Tibial artery (tissue), 4 donors: ENCODE measurements around the gene FBXL14.
A peak's percentile ranks its signal among the peaks of the same experiment; 100 is the strongest.

Experiments used
- DNase-seq, 2 donors: peaks; one replicate each; pipeline ENCODE4 v3.0.0-alpha.2; 2019
- H3K27ac ChIP-seq, 2 donors: fragments of 200-600 bp; sonication (generic) in 1 of 2; 1 replicate in 1 of 2; 2 replicates in 1 of 2; pipeline ENCODE4 v1.5.1; 2018 to 2019; ENCODE audit warnings: mild to moderate bottlenecking in 1 of 2
- H3K27me3 ChIP-seq, 2 donors: fragments of 200-600 bp; sonication (generic) in 1 of 2; one replicate each; pipeline versions ENCODE4 v1.5.1 to v1.6.0; 2016 to 2019
- H3K36me3 ChIP-seq, 3 donors: fragments of 200-600 bp; sonication (generic) in 2 of 3; one replicate each; pipeline ENCODE4 v1.5.1; 2016 to 2019; ENCODE audit warnings: mild to moderate bottlenecking in 2 of 3
- H3K4me1 ChIP-seq, 4 donors: fragments of 200-600 bp; sonication (generic) in 2 of 4; 1 replicate in 3 of 4; 2 replicates in 1 of 4; pipeline ENCODE4 v1.5.1; 2016 to 2019
- H3K4me3 ChIP-seq, 2 donors: fragments of 200-600 bp; sonication (generic) in 1 of 2; 1 replicate in 1 of 2; 2 replicates in 1 of 2; pipeline ENCODE4 v1.5.1; 2018 to 2019; ENCODE audit warnings: mild to moderate bottlenecking in 2 of 2
- H3K9me3 ChIP-seq, 3 donors: fragments of 200-600 bp; sonication (generic) in 1 of 3; one replicate each; pipeline ENCODE4 v1.5.1; 2016 to 2019
- intact Hi-C: fragments of 100-400 bp; cut with DNase I; formaldehyde crosslinking; loops from one replicate; pipeline ENCODE4 v1.15.0; 2023; ENCODE audit warnings: low total_unique reads
- TF ChIP-seq, protein P1 (sequence below), 2 experiments: fragments of 200-600 bp in 1 of 2; fragments of 450-650 bp in 1 of 2; IDR thresholded peaks; one replicate each; pipeline ENCODE4 v1.5.1; 2017 to 2019; ENCODE audit warnings: antibody characterized with exemption in 2 of 2, mild to moderate bottlenecking in 1 of 2, moderate library complexity in 1 of 2

The FBXL14 gene

DNA sequence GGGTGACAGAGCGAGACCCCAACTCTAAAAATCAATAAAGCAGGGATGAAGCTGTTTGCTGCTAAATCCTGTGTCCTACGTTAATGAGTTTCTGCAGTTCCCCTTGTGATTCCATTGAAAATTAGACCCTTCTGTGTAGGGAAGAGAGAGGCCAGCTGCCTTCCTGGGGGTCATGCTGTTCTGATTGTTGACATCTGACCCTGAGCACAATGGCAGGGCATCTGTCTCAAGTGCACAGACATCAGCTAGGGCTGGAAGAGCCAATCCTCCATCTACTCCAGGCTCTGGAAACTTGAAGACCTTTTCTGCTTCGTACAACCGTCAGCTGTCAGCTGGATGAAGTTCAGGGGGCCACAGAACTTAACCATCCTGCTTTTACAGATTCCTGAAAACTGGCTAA, 10.1 kb downstream of the FBXL14 start:
- peaks cover 0 to 32% (median 16%) of the 10 kb centered on the region in 4 donors for H3K4me1 ChIP-seq

DNA sequence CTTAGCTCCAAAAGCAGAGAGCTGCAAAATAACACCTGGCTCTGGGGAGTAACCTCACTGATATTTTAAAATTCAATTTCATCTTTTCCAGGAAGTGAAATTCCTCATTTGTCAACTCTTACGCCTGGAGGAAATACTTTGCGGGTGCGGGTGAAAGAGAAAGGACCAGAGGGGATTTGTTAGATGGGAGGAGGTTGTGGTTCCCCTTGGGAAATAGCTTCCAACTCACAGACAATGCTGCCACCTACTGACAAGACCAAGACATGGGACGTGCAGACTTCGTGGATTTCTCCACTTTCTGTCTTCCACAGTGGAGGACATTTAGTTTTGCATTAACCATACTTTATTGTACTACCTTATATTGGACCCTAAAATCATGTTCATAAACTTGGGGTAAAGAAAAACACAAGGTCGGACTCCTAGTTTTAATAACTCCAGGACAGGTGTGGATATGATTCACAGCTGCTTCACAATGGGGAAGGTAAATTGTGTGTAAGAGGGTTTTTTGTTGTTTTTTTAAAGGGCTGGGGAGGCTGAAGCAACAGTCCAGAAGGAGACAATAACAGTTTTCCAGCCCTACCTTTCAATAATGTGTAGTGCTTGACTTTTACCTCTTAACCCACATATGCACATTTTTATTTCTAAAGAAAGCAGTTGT, 10.8 kb downstream of the FBXL14 start:
- Histone ChIP-seq H3K9me3 (no peaks in the 10 kb centered on the region), H3K27ac (no peak overlapping the region), H3K27me3 (no peaks in the 10 kb centered on the region), H3K36me3 (no peaks in the 10 kb centered on the region), H3K4me1 (peaks cover 0 to 26% (median 14%) of the 10 kb centered on the region in 4 donors), H3K4me3 (peak overlapping the region; percentile 7 to 20)
- intact Hi-C loops = loop anchor here (5.0 kb wide), 1 partner anchor 466 kb away; no protein-coding TSS in a partner anchor
- TF ChIP-seq, protein P1, sequence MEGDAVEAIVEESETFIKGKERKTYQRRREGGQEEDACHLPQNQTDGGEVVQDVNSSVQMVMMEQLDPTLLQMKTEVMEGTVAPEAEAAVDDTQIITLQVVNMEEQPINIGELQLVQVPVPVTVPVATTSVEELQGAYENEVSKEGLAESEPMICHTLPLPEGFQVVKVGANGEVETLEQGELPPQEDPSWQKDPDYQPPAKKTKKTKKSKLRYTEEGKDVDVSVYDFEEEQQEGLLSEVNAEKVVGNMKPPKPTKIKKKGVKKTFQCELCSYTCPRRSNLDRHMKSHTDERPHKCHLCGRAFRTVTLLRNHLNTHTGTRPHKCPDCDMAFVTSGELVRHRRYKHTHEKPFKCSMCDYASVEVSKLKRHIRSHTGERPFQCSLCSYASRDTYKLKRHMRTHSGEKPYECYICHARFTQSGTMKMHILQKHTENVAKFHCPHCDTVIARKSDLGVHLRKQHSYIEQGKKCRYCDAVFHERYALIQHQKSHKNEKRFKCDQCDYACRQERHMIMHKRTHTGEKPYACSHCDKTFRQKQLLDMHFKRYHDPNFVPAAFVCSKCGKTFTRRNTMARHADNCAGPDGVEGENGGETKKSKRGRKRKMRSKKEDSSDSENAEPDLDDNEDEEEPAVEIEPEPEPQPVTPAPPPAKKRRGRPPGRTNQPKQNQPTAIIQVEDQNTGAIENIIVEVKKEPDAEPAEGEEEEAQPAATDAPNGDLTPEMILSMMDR (IDR thresholded peaks at IDR 0.05) = peak; percentile 82 to 89
- DNase-seq = peak in 1 of 2 donors; percentile 80

More for the DNA sequence above, 10.1 kb downstream of the FBXL14 start:
- no peaks in the 10 kb centered on the region for H3K27me3 ChIP-seq
- no peak overlapping the region for H3K27ac ChIP-seq
- no peaks in the 10 kb centered on the region for H3K36me3 ChIP-seq
- TF ChIP-seq, protein P1 (IDR thresholded peaks at IDR 0.05) = no peak
- intact Hi-C loops = loop anchor here (5.0 kb wide), 1 partner anchor 467 kb away; no protein-coding TSS in a partner anchor
- H3K9me3 ChIP-seq = no peaks in the 10 kb centered on the region
- H3K4me3 ChIP-seq = no peak overlapping the region
- no peak for DNase-seq

DNA sequence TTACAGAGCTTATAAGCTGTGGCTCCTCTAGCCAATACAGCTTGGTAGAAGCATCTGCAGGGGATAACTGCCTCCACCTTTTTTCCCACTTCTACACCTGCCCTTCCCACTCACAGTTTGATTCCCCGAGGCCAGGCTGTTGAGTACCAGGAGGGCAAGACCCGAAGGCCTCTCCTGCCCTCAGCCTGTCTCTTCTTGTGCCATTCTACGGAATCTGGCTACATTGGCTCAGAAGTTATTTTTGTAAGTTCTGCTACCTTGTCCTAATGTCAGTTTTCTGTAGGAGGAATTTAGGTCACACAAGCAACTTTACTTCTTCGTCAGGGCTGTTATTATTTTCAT, 11.7 kb downstream of the FBXL14 start:
- no peaks in the 10 kb centered on the region for H3K36me3 ChIP-seq
- peaks cover 0 to 18% (median 10%) of the 10 kb centered on the region in 4 donors for H3K4me1 ChIP-seq
- no peak overlapping the region for H3K27ac ChIP-seq
- H3K27me3 ChIP-seq = no peaks in the 10 kb centered on the region
- intact Hi-C loops = loop anchor here (5.0 kb wide), 1 partner anchor 465 kb away; no protein-coding TSS in a partner anchor
- DNase-seq = no peak
- H3K9me3 ChIP-seq = no peaks in the 10 kb centered on the region
- no peak overlapping the region for H3K4me3 ChIP-seq
- TF ChIP-seq, protein P1 (IDR thresholded peaks at IDR 0.05) = no peak

DNA sequence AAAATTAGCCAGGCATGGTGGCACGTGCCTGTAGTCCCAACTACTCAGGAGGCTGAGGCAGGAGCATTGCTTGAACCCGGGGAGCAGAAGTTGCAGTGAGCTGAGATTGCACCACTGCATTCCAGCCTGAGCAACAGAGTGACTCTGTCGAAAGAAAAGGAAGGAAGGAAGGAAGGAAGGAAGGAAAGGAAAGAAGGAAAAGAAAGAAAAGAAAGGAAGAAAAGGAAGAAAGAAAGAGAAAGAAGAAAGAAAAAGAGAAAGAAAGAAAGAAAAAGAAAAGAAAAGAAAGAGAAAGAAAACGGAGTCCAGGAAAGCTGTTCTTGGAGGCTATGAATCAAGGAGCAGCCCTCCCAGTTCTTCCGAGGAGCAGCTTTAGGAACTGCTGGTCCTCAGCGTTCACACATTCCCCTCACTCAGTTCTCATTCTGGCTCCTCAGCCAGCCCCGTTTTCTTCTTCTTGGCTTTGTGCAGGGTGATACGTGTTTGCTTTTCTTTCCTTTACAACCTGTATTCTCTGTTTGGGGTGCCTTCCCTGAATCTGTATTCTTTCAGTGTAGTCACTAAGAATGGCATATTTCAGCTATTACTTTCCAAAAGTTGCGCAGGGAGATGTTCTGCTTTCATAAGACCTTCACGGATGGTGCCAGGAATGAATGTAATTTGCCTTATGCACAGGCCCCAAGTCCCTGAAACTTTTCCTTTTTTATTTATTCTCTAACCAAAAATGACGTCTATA, 12.2 kb downstream of the FBXL14 start:
- Histone ChIP-seq H3K27ac (no peak overlapping the region), H3K27me3 (no peaks in the 10 kb centered on the region), H3K4me1 (peaks cover 0 to 18% (median 11%) of the 10 kb centered on the region in 4 donors), H3K4me3 (no peak overlapping the region), H3K36me3 (no peaks in the 10 kb centered on the region), H3K9me3 (no peaks in the 10 kb centered on the region)
- TF ChIP-seq, protein P1 (IDR thresholded peaks at IDR 0.05) = no peak
- intact Hi-C loops = loop anchor here (5.0 kb wide), 1 partner anchor 465 kb away; no protein-coding TSS in a partner anchor
- no peak for DNase-seq

DNA sequence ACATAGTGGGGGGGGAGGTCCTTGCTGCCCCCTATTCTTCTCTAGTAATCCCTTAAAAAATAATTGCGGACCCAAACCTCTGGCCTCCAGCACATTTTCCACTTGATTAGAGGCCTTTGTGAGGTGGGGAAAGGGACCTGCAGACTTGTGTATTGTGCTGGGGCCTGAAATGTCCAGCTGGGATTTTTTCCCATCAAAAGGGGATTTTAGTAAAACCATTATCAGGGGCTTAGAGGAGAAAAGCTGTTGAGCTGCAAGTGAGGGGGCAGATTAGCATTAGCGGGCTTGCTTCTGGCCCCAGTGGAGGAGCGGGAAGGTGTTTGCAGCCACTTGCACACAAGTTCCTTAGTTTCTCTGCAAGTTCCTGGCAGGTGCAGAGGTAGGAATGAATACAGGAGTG, 13.9 kb downstream of the FBXL14 start:
- Histone ChIP-seq H3K36me3 (no peaks in the 10 kb centered on the region), H3K27ac (no peak overlapping the region), H3K9me3 (no peaks in the 10 kb centered on the region), H3K4me1 (peaks cover 0 to 34% (median 27%) of the 10 kb centered on the region in 4 donors), H3K4me3 (no peak overlapping the region), H3K27me3 (no peaks in the 10 kb centered on the region)
- no peak for DNase-seq
- TF ChIP-seq, protein P1 (IDR thresholded peaks at IDR 0.05) = no peak
- intact Hi-C loops = loop anchor here (5.0 kb wide), 1 partner anchor 463 kb away; no protein-coding TSS in a partner anchor
